Activated CD8-positive, alpha-beta memory T cell treated with anti-CD3 and anti-CD28 coated beads for 24 hours (primary cell): Measurements from ENCODE around the gene MAP4K4.

ENCODE experiments used
- DNase-seq: peaks from one replicate; pipeline ENCODE4 v3.0.0-alpha.2; 2020

Gene MAP4K4

DNA sequence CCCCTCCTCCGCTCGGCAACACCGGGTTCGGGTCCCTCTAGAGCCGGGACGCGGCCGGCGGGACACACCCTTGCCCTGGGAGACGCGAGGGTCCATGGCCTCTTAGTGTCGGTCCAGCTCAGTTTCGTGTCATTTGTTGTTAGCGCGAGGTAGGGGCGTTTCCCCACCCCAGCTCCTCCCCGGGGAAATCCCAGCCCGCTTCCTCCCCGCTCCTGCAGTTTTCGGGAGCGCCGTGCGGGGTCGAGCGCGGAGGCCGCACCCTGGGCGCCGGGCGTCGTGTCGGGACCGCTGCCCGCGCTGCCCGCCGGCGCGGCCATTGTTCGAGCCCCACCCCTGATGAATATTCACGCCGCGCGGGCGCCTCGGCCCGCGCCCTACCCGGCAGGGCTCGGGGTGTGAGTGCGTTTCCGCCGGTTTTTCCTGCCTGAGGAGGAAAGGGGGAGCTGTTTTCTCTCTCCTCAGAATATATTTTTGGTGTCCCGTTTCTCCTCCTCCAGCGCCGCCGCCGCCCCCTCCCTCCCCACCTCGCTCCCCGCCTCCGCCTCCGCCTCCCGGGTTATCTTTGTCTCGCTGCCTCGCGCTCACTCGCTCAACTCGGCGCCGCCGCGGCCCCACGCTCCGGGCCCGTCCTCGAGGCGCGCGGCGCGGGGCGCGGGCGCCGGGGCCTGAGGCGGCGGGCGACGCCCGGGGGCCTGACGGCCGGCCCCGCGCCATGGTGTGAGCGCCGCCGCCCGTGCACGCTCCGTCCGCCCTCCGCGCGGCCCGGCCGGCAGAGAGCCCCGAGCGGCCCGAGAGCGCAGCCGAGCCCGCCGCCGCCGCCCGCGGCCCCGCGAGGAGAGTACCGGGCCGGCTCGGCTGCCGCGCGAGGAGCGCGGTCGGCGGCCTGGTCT is at the start of gene MAP4K4:
TSS of gene MAP4K4 (plus strand) at position 584 of the 890 bp plus-strand sequence. CDS start 374 bp downstream, outside the sequence.
- peak; percentile 84 for DNase-seq

DNA sequence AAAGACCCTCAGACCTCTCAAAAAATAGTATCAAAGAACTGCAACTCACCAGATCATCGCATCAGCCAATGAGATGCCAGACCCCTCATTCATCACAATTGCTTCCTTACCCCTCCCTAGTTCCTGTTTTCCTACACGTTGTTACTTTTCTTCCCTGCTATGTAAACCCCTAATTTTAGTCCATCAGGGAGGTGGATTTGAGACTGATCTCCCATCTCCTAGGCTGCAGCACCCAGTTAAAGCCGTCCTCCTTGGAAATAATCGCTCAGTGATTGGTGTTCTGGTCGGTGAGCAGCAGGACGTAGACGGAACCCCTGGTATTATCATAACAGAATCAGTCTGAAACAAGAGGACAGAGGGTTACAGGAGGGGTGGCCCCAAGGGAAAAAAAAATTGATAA is 44.0 kb upstream of the MAP4K4 start:
- no peak for DNase-seq

DNA sequence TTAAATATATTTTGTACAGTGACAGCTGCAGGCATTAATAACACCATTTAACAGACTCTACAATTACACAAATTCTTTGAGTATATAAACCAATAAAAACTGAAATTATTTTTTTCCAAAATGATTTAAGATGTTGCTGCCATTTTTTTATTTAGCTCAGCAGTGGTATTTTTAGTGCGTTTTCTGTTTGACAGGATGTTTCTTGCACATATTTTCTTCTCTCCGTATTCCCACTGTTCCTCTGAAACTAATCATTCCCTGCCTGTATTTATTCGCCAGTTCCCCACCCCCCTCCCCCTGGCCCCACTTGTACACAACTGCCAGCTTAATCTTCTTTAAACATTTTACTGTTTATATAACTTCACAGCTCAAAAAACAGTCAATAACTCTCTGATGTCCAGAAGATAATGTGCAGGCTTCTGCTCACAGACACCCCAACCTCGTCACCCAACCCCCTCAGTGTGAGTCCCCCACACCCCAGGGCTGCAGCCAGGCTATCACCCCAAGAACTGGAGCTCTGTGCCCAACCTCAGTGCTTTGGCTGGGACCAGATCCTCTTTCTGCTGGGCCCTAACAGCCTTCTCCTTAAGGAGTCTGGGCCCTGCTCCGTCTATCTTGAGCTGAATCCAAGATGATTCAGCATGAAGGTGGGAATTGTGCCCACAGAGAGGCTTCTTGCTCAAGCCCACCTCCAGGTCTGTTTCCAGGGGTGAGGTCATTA is 41.6 kb upstream of the MAP4K4 start:
- no peak for DNase-seq

DNA sequence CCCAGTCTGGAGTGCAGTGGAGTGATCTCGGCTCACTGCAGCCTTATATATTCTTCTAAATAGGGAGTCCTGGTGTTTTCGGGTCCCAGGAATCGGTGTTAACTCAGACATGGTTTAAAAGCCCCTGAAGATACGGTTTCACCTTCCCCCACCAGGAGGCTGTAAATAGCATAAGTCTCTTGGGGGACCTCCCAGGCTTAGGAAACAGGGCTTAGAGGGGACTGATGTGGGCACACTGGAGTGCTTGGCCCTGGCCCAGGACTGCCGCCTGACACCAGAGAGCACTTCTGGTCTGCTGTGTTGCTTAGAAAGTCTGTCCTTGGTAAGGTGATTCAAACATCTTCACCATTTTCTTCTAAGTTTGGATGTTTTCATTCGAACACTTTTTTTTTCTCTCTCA is 39.7 kb upstream of the MAP4K4 start:
- DNase-seq, result no peak

DNA sequence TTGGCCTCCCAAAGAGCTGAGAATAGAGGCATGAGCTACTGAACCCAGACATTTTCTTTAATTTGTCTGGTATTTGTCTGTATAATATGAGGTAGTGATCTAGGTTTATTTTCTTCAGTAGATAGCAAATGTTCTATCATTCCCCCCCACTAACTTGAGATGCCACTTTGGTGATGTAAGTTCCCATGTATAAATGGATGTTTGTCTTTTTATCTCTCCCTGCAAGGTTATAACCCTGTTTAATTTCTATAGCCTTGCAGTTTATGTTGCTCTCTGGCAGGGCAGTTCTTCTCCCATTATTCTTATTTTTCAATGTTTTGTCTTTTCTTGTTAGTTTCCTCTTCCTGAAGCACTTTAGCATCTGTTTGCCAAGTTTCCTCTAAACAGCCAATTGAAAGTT is 39.1 kb upstream of the MAP4K4 start:
- no peak for DNase-seq

DNA sequence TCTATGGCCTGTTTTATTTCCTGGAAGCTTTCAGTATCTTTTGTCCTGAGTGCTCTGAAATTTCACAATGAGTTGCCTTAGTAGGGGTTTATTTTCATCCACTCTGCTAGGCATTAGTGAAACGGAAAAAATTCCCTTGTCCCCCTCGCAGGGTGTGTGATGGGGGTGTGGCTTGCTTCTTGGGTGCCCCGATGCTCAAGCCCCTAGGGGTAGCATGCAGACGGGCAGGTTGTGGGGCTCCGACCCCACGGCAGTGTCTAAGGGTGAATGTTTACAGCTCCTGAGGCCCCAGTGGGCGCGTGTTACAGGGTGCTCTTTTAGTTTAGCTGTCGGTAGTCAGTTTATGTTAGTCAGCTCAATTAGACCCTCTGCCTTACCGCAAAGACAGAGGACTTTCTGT is 32.2 kb upstream of the MAP4K4 start:
- DNase-seq, result no peak

DNA sequence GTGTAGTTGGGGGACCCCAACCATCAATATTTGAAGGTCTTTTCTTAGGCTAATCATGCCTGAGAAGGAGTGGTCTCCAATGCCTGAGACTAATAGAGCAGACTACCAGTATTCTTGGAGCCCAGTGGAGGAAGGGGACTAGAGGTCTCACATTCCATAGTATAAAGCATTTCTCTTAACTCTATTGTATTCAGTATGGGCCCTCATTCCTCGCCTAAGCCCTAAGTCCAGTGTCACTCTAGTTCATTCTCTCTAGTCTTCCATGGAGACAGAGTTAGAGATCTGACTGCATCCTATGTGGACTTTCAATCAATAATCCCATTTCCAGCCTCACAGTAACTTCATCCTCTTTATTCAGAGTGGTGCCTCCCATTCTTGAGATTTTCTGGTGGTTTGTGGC is 29.7 kb upstream of the MAP4K4 start:
- DNase-seq, result no peak

DNA sequence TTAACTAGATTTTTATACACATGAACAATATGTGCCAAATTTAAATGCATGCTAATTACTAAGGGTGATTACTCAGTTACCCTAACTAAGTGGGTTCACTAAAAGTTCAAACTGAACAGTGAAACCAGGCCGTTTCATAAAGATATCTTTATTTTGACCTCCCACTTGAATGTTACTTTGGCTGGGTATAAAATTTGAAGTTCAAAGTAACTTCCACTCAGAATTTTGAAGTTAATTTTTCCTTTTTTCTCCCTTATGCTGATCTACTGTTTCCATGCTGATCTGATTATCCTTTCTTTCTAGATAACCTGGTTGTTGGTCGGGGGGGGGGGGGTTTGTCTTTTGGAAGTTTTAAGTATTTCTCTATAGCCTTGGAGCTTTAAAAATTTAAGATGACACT is 25.5 kb upstream of the MAP4K4 start:
- no peak for DNase-seq

DNA sequence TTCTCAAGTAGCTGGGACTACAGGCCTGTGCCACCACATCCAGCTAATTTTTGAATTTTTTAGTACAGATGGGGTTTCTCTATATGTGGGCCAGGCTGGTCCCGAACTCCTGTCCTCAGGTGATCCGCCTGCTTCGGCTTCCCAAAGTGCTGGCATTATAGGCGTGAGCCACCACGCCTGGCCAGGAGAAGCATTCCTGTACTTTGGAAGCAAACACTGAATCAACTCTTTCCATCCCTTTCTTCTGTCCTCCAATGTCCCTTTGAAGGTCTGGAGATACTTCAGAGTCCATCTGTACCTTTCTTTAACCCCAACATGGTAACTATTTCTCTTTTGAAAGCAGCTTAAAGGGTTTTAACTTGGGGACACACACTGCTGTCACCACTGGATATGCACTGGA is 23.6 kb upstream of the MAP4K4 start:
- no peak for DNase-seq

DNA sequence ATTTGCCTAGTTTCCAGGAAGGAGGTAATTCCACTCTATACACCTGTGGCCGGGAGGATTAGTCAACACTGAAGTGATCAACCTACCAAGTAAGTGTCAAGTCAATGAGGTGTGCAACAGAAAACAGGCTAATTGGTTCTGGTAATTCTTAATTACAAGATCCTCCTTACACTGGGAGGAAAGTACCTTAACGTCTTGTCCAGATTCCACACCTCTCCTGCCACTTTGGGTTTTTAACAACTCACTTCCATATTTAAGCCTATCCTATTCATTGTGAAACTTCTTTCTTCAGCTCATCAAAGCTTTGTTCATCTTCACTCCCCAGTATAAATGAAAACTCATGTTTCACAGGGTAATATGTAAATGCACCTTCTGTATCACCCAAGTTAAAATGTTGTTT is 22.0 kb upstream of the MAP4K4 start:
- no peak for DNase-seq

DNA sequence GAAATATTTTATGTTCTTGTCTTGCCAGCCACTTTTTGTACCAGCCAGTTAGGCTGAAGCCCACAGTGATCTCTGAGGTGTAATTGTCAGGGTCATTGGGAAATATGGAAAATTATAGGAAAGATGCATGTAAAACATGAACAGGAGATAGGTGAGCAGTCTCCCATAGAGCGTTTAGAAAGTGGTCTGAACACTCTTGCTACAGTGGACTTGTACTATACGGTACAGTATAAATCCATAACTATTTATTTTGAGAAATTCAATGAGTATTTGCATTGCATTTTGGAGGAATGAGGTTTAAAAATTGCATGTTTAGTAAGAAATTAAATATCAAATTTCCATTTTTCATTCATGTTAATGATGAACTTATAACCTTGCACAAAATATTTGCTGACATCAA is 20.8 kb upstream of the MAP4K4 start:
- no peak for DNase-seq

DNA sequence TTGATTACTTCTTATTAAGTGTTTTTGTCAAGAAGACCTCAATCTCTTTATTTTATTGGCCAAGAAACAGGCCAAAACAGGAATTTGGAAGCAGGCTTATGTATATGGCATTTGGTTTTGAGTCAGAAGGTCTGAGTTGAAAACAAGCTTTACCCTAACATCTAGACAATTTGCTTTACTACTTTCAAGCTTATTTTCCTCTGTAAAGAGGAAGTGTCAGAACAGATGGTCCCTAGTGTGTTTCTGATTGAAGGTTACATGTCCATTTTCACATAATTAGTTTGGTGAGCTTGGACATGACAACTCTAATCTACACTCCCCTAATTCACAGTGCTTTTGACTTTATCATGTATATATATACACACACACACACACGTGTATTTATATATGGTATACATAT is 19.8 kb upstream of the MAP4K4 start:
- DNase-seq, result no peak

DNA sequence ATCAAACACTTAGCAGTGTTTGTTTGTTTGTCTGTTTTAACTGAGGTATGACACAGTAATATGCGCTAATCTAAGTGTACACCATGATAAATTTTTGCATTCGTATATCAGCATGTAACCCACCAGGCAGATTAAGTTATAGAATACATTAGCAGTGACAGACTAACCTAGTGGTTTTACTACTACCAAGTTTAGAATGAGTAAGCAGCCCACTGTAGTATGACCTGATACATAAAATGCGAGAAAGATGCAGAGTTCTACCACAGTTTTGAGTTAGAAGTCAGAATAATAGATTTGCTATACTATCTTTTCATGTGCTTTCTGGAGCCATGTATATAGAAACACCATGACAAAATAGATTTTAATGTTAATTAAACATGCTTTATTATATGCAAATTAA is 19.1 kb upstream of the MAP4K4 start:
- DNase-seq, result no peak

DNA sequence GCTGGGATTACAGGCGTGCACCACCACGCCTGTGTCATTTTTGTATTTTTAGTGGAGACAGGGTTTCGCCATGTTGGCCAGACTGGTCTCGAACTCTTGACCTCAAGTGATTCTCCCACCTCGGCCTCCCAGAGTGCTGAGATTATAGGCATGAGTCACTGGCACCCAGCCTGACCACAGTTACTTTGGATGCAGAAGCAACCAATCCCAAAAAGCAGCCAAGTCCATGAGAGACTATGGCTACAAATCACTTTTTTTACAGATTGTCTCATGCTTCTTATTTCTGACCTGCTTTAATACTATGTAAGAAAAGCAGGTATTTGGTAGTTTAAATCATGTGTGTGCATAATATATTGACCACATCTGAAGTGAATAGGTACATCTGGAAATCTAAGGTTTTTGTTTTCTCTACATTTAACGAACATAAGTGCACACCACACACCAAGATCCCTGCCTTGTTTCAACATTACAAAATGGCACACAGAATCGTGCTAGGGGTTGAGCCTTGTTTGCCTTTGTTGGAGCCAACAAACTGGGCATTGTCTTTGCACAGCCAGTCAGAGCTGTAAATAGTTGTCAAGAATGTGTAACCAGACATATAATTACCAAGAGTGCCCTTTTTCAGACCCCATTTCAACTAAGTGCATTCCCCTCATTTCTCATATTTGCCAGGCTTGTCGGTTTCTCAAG is 18.3 kb upstream of the MAP4K4 start:
- DNase-seq, result no peak

DNA sequence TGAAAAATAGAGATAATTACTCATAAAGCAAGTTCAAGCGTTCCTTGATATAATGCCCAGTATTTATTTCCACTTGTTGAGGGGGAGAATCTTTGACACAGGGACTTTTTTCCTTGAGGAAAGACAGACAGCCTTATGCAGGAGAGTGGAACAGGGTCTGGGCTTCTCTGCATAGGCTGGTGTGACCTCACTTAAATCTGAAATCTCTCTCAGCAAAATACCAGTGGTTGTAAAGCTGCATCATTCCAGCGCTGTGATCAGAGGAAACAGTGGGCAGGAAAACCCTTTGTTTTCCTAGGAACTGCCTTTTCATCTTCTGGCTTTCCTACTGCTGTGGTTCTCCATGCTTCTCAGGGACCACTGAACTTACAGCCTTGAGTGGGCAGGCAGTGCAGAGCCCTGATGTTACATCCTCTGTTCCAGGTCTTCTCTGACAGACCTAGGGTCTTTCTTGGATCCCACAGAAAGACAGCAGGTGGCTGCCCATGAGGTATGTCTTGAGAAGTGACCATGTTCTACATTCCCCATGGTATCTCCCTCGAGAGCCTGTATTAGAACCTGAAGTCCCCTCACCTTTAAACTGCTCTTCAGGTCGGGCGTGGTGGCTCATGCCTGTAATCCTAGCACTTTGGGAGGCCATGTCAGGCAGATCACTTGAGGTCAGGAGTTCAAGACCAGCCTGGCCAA is 17.6 kb upstream of the MAP4K4 start:
- DNase-seq, result no peak

DNA sequence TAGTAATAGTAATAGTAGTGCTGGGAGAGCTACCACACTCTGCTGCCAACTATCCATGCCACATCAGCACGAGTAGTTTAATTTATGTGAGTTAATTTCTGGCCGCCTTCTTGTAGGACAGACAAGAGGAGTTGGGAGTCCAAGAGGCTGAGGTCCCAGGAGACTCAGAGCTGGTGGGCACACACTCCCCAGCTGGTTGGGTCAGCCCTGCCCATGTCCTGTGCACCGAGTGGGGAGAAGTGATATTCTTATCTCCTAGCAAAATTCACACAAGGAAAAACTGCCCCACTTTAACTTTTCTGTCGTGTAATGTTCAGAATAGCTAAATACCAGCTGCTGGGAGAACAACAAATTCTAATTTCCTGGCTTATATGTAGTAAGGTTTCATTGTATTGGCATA is 15.2 kb upstream of the MAP4K4 start:
- no peak for DNase-seq

DNA sequence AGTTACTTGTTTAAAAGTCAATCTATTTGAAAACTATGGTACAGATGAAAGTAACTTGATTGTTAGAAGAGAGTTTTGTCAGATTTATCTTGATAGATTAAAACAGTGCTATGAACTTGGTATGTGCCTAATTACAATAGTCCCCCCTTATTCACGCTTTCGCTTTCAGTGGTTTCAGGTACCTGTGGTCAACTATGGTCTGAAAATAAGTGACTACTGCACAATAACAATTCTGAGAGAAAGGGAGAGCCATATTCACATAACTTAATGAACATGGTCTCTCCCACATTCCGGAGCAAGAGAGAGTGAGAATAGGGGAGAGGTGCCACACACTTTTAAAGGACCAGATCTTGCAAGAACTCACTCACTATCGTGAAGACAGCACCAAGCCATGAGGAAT is 13.2 kb upstream of the MAP4K4 start:
- no peak for DNase-seq

DNA sequence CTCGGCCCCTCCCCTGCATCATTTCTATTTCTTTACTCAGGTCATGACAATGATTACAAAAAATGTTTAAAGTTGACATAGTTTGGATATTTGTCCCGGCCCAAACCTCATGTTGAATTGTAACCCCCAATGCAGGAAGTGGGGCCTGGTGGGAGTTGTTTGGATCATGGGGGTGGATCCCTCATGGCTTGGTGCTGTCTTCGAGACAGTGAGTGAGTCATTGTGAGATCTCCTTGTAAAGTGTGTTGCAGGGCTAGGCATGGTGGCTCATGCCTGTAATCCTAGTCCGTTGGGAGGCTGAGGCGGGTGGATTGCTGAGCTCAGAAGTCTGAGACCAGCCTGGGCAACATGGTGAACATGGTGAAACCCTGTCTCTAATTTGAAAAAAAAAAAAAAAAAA is 9.2 kb upstream of the MAP4K4 start:
- no peak for DNase-seq

DNA sequence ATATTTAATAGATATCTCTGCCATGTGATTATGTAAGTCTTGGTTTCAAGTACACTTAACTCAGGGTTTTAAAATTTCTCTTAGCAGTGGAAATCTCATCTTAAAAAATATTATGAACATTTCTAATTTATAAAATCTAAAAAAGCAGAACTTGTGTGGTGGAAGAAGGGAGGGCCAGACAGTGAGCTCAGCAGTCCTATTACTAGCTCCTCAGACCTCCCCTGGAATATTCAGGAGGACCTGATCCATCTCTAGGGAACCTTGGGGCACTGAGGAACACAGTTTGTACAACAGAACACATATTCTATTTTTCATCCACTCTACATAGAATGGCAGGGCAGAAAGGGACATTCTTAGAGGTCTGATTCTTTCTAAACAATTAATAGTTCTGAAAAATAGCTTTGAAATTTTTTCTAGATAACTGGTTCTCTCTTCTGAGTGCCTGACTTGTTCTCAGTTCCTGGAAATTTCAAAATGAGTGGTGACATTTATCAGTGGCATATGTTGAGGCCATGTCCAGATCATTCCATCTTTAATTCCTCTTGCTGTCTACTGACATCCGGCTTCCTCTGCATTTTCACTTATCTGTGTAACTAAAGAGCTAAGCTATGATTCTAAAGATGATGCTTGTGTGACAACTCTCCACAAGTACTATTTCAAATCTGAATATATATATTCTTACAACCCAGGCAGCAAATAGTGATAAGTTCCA is 8.2 kb upstream of the MAP4K4 start:
- DNase-seq, result no peak

DNA sequence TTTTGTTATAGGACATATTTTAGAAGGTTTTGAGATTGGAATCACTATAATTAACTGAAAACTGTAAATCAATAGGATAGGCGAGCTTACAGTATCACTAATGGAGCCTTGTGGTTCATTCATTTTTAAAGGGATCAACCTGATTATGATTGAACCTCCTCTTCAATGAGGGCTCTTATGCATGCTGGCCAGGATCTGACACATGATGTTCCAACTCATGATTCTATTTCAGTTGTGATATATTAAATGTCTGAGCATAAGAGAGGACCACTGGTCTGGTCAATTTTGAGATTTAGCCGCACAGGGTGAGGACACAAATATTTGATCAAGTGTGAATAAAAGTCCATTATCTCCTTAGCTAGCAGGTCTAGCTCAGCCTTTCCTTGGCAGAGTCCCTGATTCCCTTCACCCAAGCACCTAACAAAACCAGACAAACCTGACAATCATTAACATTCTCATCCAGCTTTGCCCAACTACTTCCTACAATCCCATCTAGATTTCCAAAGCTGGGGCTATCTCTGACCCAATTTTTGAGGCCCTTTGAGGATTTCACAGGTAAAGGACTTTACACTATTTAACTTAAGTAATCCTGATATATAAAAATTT is 6.9 kb upstream of the MAP4K4 start:
- DNase-seq, result no peak

DNA sequence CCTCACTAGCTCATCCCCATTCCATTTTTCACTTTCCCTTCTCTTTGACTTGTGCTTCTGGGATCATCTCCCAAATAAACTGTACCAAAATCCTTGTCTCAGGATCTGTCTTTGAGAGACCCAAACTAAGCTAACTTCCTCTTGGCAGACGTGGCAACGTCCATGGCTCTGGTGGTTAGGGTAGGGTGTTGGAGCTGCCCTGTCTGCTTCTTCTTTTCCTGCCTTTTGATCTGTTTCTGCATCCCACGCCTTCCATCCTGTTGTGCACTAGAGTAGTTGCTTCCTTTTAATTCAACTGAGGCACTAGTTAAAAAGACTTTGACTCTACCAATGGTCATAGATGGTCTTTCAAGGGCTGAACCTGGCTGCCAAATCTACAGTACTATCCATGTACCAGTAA is 5.5 kb upstream of the MAP4K4 start:
- no peak for DNase-seq

DNA sequence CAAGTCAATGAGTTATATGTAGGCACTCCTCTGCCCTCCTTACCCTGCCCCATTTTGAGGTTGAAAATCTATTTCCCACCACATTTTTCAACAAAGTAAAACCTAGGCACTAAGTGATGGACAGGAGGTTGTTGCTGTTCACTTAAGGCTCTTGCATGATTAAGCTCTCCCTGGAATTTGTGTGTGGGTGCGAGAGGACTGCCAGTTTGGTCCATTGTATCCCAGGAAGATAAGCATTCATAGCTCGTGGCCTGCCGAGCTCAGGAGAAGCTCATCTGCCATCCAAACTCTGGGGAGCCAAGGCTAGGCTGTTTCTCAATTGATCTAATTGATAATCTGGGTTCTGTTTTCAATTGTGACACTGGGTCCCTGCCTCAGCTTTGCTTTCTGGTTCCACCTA is 4.7 kb upstream of the MAP4K4 start:
- DNase-seq, result no peak
